HUES6 (cell line): ENCODE results near the gene TIRAP.

Experiments
- H3K27ac ChIP-seq: 2 replicates; pipeline ENCODE4 v1.7.0; 2013; ENCODE audit warnings: low read depth, mild to moderate bottlenecking, low read length, inconsistent platforms
- H3K27me3 ChIP-seq: 2 replicates; pipeline ENCODE4 v1.6.1; 2013; ENCODE audit warnings: low read length; ENCODE audit not compliant: control insufficient read depth, insufficient read depth
- H3K36me3 ChIP-seq: 2 replicates; pipeline ENCODE4 v1.6.1; 2013; ENCODE audit warnings: low read length; ENCODE audit not compliant: control insufficient read depth, insufficient read depth
- H3K4me1 ChIP-seq: 2 replicates; pipeline ENCODE4 v1.6.1; 2013; ENCODE audit warnings: low read length; ENCODE audit not compliant: control insufficient read depth, insufficient read depth
- H3K4me3 ChIP-seq: 2 replicates; pipeline ENCODE4 v1.5.1; 2013; ENCODE audit warnings: low read depth, low read length
- H3K9ac ChIP-seq: one replicate; pipeline ENCODE4 v1.6.1; 2013; ENCODE audit warnings: mild to moderate bottlenecking, low read length
- H3K9me3 ChIP-seq: 2 replicates; pipeline ENCODE4 v1.6.1; 2013; ENCODE audit warnings: low read depth, low read length; ENCODE audit not compliant: control insufficient read depth, insufficient read depth

TIRAP gene

DNA sequence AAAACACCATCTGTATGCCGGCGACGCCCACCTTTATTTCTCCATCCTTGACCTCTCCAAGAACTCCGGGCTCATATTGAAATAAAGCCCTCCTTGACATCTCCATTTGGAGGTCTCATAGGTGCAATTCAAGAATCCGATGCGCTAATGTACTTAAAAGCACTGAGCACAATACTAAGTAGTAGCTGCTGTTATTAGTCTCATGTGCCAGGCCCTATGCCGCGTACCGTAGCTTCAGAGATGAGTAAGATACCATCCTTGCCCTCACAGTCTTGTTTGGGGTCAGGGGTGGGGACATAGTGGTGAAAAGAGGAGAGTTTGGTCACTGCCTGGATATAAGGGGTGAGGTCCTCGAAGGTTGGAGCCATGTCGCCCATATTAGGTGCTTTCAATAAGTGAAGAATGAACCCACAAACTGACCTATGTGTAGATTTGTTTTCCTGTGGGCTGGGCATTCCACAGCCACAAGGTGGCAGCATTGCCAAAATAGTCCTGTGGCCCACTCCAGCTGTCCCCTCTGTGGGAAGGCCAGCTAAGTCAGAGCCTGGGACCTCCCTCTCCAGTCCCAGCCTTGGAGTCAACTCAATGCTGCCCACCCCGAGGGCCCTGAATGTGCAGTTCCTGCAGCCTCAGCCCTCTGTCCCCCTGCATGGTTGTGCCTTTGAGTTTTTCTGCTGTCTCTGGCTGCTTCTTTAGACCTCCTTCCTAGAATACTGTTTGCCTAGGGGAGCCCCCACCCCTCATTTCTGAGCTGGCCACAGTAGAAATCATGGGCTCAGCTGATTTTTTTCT is 27.5 kb downstream of the TIRAP start:
- H3K9ac ChIP-seq = no peak overlapping the region
- no peaks in the 10 kb centered on the region for H3K27me3 ChIP-seq
- no peak overlapping the region for H3K27ac ChIP-seq
- H3K9me3 ChIP-seq = no peaks in the 10 kb centered on the region
- no peaks in the 10 kb centered on the region for H3K4me1 ChIP-seq
- 0 out of 2 replicates have a peak, but pooled peaks cover 16% of the 10 kb centered on the region for H3K36me3 ChIP-seq
- no peak overlapping the region for H3K4me3 ChIP-seq

DNA sequence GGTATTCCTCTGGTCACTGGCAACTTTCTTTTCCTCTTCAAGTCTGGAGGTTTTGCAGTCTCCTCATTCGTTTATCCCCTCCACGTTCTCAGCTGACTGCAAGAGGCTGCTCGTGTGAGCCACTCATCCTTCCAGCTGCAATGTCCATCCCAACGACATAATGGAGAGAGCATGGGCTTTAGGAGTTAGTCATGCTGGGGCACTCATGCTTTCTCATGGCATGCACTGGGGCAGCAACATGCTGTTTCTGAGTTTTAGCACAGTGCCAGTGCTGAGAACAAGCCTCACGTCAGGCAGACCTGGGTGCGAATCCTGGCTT is 28.1 kb downstream of the TIRAP start:
- Histone ChIP-seq H3K9me3 (no peaks in the 10 kb centered on the region), H3K4me3 (no peak overlapping the region), H3K27me3 (no peaks in the 10 kb centered on the region), H3K27ac (no peak overlapping the region), H3K4me1 (no peaks in the 10 kb centered on the region), H3K9ac (no peak overlapping the region), H3K36me3 (0 out of 2 replicates have a peak, but pooled peaks cover 16% of the 10 kb centered on the region)

- Histone ChIP-seq H3K4me1 (no peaks in the 10 kb centered on the region), H3K36me3 (0 out of 2 replicates have a peak, but pooled peaks cover 16% of the 10 kb centered on the region), H3K27ac (no peak overlapping the region), H3K27me3 (no peaks in the 10 kb centered on the region), H3K9ac (no peak overlapping the region), H3K4me3 (no peak overlapping the region), H3K9me3 (no peaks in the 10 kb centered on the region)
These were observed 28.8 kb downstream of the TIRAP start for GRCh38 chr11:126311401-126312291.

DNA sequence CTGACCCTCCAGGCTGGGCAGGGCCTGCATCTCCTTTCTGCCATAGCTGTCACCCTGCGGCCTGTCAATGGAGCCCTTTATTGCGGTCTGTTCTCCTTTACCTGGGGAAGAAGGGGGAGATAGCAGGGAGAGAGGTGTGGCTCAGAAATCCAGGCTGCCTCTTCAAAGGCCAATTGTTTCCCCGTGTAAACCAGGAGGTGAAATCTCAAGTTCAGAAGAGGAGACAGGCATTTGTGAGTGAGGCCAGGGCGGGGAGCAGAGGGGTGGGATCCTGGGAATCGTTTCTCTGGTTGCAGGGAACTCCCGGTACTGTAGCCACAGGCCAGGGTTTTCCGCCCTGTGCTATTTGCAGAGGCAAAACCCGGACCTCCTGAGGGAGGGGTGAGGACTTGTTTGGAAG is 30.1 kb downstream of the TIRAP start:
- Histone ChIP-seq H3K27ac (no peak overlapping the region), H3K27me3 (no peaks in the 10 kb centered on the region)

GRCh38 chr11:126313826-126314225 is 30.9 kb downstream of the TIRAP start:
- peaks cover 6% of the 10 kb centered on the region; the same call in 1 of the 2 replicates for H3K4me1 ChIP-seq
- H3K27me3 ChIP-seq = no peaks in the 10 kb centered on the region
- no peak overlapping the region for H3K4me3 ChIP-seq
- H3K36me3 ChIP-seq = 0 out of 2 replicates have a peak, but pooled peaks cover 11% of the 10 kb centered on the region
- no peaks in the 10 kb centered on the region for H3K9me3 ChIP-seq
- no peak overlapping the region for H3K9ac ChIP-seq
- H3K27ac ChIP-seq = no peak overlapping the region

More for the DNA sequence above, 30.1 kb downstream of the TIRAP start:
- H3K9ac ChIP-seq = no peak overlapping the region
- H3K4me3 ChIP-seq = no peak overlapping the region
- 0 out of 2 replicates have a peak, but pooled peaks cover 16% of the 10 kb centered on the region for H3K36me3 ChIP-seq
- H3K4me1 ChIP-seq = peaks cover 5% of the 10 kb centered on the region; the same call in 1 of the 2 replicates
- no peaks in the 10 kb centered on the region for H3K9me3 ChIP-seq

DNA sequence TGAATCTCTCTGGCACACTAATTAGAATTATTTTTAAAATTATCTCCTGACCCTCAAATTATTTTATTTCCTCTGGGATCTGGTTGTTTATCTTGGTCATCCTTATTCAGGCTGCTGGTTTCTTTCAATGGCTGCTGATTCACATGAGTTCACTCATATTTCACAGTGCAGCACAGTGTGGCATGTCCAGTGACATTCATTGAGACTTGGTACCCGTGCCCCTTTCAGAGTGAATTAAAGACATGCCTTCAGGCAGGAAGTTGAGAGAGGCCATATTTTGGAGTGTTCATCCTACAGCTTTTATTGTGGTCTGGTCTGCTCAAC is 34.5 kb downstream of the TIRAP start:
- Histone ChIP-seq H3K27me3 (no peaks in the 10 kb centered on the region), H3K4me3 (no peak overlapping the region), H3K9ac (no peak overlapping the region), H3K36me3 (0 out of 2 replicates have a peak, but pooled peaks cover 4% of the 10 kb centered on the region), H3K4me1 (peaks cover 6% of the 10 kb centered on the region; the same call in 1 of the 2 replicates), H3K27ac (no peak overlapping the region), H3K9me3 (no peaks in the 10 kb centered on the region)

DNA sequence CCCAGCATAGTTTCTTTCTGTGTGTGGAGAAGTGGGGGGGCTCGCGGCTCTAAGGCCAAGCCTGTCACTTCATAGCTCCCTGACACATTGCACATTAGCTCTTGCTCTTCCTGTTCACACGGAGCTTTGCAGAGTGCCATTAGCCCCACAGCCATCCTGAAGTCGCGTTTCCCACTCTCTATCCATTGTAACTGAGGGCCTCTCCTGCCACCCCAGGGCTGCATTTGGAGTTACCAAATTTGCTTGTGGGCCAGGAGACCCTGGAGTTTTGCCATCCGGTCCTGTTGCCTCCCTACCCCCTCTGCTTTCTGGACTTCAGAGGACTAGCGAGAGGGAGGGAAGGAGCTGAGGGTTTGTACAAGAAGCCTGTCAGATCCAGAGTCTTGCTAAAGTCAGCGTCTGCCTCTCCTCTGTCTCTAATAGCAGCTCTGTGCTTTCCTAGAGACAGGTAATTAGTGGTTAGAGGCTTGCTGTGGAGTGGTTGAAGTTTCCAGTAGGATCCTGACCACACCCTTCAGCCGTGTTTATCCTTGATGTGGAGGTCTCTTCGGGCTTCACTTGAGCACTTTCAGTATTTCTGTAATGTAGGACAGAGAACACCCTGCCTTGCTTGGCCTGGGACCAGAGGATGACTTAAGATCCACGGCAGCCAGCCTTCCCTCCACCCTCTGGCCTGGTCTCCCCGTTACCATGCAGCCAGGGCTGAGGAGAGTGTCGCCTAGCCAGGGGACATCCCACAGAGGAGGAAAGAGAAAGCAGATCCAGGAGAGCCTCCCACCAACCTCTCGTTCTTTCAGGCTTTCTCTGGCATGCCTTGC is 35.1 kb downstream of the TIRAP start:
- no peaks in the 10 kb centered on the region for H3K9me3 ChIP-seq
- H3K27me3 ChIP-seq = no peaks in the 10 kb centered on the region
- H3K4me3 ChIP-seq = no peak overlapping the region
- H3K27ac ChIP-seq = no peak overlapping the region
- H3K36me3 ChIP-seq = 0 out of 2 replicates have a peak, but pooled peaks cover 4% of the 10 kb centered on the region
- peaks cover 6% of the 10 kb centered on the region; the same call in 1 of the 2 replicates for H3K4me1 ChIP-seq
- H3K9ac ChIP-seq = no peak overlapping the region

DNA sequence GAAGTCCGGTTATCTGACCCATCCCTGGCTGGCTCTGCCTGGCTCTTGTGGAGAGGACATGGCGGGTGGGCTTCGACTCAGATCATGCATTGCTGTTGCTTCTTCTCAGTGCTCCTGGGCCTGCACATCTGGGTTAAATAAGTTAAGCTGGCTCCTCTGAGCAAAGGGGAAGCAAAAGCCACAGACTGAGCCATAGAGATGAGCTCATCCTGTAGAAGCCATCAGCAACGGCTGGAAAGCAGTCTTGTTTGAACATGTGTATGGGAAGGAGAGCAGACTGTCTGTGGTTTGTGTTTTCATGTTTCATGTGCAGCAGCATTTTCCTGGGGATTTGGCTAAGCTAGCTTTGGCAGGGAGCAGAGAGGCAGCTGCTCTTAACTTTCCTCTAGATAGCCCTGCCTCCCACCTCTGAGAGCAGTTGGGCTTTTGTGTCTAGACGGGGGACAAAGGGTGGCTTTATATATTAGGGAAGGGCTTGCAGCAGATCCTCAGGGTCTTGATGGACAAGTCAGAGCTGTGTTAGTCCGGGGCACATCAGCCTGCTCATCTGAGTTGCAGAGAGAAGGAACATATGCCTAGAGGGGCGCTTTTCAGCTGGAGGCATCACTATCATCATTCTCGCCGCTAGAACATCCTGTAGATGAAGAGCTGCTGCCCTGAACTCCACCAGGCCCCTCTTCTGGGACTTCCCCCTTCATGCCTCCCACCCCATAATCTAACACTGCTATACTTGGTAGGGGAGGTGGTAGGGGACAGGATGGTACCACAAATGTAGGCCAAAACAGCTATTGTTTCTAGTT is 35.9 kb downstream of the TIRAP start:
- 0 out of 2 replicates have a peak, but pooled peaks cover 4% of the 10 kb centered on the region for H3K36me3 ChIP-seq
- no peaks in the 10 kb centered on the region for H3K27me3 ChIP-seq
- no peak overlapping the region for H3K9ac ChIP-seq
- no peak overlapping the region for H3K27ac ChIP-seq
- H3K4me3 ChIP-seq = no peak overlapping the region
- H3K4me1 ChIP-seq = peaks cover 6% of the 10 kb centered on the region; the same call in 1 of the 2 replicates
- H3K9me3 ChIP-seq = no peaks in the 10 kb centered on the region

DNA sequence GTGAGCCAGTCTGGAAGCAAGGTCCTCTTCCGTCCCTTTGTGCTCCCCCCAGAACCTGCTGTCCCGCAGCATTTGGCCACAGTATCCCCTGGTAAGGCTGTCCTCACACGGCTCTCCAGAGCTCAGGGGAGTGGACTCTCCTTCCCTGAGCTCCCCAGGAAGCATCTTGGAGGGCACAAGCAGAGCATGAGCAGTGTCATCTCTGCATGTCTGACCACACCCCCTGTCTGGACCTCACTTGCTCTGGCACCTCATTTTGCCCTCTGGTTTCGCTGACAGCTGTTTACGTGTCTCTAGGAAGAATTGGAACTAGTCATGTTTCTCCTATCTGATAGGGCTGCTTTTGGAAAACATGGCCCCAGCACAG is 36.5 kb downstream of the TIRAP start:
- peaks cover 6% of the 10 kb centered on the region; the same call in 1 of the 2 replicates for H3K4me1 ChIP-seq
- no peaks in the 10 kb centered on the region for H3K9me3 ChIP-seq
- H3K27ac ChIP-seq = no peak overlapping the region
- H3K27me3 ChIP-seq = no peaks in the 10 kb centered on the region
- H3K9ac ChIP-seq = no peak overlapping the region
- H3K36me3 ChIP-seq = no peaks in the 10 kb centered on the region
- H3K4me3 ChIP-seq = no peak overlapping the region

- H3K36me3 ChIP-seq = no peaks in the 10 kb centered on the region; the same call in 1 of the 2 replicates
- H3K9me3 ChIP-seq = no peaks in the 10 kb centered on the region
- H3K27ac ChIP-seq = no peak overlapping the region
- no peaks in the 10 kb centered on the region for H3K27me3 ChIP-seq
- H3K4me1 ChIP-seq = peaks cover 1% of the 10 kb centered on the region; the same call in 1 of the 2 replicates
- no peak overlapping the region for H3K4me3 ChIP-seq
- no peak overlapping the region for H3K9ac ChIP-seq
These were observed 40.1 kb downstream of the TIRAP start for GRCh38 chr11:126322996-126323395.
